ENCODE measurements around the gene ZW10.

The ZW10 gene

GRCh38 chr11:113695207-113695606 is 78.3 kb downstream of the ZW10 start:
- FAIRE-seq, result no peak

DNA sequence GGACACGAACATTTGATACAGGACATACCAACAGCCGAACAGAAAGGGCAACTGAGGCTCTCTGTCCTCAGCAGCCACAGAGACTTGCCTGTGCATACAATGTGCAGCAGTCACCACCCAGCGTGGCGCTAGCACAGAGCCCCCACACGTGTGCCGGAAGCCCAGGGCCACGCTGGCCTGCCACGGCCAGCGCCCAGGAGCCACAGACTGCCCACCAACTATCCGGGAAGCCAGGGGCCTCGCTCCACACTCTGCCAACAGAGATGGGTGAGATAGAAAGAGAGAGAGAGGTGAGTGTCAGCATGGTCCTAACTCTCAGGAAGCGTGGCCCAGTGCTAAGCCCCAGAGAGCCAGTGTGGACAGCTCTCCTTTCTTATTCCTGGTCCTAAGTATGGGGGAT is 79.1 kb downstream of the ZW10 start:
- FAIRE-seq, result no peak

GRCh38 chr11:113693030-113693429 is 80.5 kb downstream of the ZW10 start:
- no peak for FAIRE-seq

DNA sequence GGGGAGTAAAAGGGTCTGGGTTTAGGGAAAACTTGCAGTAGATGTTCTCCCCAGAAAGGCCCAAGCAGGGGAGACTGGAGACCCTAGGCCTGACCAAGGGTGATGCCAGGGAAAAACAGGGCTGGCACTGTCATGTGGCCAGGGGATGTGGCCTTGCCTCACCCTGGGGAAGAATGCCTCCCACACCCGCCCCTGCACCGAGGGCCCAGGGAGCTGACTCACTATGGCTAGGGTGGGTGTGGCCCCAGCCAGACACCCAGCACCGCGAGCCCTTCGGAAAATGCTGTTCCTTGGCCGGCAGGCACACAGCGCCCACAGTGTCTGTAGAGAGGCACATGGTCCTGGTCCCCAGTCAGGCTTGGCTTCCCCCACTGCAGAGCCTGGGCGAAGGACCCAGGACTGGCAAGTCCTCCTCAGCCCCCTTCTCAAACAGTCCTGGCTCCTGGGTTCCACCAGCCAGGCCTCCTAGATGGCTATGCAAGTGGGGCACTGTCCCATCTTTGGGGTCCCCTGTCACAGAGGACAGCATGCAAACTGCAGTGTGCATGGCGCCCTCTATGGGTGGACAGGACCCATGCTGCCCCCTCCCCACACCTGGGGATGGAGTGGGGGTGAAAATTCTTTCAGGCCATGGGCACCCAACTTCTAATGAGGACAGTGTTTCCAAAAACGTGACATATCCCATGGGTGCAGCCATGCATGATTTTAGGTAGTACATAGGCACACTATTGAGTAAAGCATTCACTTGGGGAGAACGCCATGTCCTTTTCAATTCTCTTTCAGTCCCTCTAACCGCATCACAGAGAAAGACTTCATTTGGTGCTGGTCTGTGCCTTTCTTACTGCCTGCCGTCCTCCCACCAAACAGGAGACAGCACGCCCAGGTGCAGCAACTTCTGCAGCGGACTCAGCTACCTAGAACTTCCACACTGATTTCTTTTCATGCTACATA is 82.6 kb downstream of the ZW10 start:
- FAIRE-seq, result no peak

- FAIRE-seq, result no peak
These were observed 83.5 kb downstream of the ZW10 start for GRCh38 chr11:113689768-113690618.

DNA sequence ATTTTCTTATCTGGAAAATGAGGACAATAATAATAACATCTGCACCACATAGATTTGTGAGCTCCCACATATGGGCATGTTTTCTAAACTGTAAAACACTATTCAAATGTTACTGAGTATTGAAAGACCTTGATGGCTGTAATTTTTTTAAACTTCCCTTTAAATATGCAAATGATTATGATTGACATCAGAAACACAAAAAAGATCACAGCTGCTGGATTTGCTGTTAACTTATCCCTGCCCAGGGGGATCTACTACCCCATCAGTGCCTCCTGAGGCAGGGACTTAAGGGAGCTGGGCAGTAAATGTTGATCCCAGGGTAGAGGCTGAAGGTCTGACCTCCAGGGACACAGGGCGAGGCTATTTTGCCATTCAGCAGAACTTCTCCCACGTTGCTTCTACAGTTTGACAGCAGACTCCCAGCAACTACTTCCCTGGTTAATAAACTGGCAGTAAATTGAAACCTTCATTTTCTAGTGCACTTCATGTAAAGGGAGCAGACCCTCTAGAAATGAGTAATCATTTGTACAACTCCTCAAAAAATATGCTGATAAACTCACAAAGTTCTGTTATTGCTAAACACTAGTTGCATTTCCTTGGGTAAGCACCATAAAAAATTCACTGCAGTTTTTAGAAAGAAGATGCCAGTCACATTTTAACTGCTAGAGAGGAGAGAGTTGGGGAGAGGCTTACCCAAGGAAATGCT is 87.7 kb downstream of the ZW10 start:
- FAIRE-seq, result no peak

DNA sequence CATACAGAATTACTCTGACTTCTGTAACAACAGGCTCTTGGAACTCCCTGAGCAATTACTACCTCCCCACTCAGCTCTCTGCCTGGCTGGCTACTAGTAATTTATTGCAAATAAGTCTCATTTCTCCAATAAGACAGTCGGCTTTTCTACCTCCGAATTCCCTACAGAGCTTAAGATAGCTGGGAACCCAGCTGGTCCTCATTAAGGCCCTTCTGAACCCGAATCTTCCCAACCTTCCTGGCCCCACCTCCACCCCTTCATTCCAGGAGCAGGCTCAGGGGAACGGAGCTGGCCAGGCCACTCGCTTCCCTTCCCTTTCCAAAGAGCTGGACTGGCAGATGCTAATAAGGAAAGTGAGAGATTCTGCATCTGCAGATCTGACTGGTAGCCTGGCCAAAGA is 89.0 kb downstream of the ZW10 start:
- FAIRE-seq, result no peak

DNA sequence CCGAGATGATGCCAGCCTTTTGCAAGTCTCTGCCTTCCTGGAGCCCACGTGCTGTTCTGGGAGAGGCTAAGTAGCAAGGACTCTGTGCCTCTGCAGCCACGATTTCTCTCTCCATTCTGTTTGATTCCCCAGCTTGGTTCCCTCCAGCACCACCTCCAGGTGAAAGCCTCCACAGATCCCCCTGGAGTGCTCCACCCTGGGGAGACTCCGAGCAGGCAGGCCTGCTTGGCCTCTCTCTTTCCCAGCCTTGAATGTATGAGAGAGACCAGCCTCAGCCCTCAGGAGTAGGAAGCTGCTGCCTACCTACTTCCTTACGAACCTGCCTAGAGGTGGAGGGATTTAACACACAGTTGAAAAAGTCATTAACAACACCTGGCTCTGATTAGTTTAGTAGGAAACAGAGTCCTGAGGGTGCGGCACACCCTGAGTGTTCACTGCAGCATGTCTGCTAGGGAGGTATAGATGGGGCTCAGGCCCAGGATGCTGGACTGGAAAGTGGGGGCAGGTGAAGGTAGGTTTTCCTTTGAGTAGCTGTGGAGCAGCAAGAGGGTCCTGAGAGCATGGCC is 89.9 kb downstream of the ZW10 start:
- FAIRE-seq, result no peak
